Dedifferentiated amniotic fluid mesenchymal stem cell (primary cell): Measurements from ENCODE around the gene NELL1.

Experiments
- DNase-seq: peaks from one replicate; pipeline ENCODE4 v3.0.0-alpha.2; 2016; ENCODE audit errors: extremely low spot score

The NELL1 gene

GRCh38 chr11:20874358-20874757 is 205.0 kb downstream of the NELL1 start:
- DNase-seq: no peak

GRCh38 chr11:20875889-20876288 is 206.5 kb downstream of the NELL1 start:
- no peak for DNase-seq

GRCh38 chr11:20876738-20877137 is 207.4 kb downstream of the NELL1 start:
- DNase-seq: no peak

- no peak for DNase-seq
Observed at GRCh38 chr11:20880094-20880493, 210.7 kb downstream of the NELL1 start.

- DNase-seq: no peak
Observed at GRCh38 chr11:20881328-20882079, 212.1 kb downstream of the NELL1 start.

GRCh38 chr11:20887137-20887536 is 217.8 kb downstream of the NELL1 start:
- DNase-seq: no peak

GRCh38 chr11:20894296-20894695 is 224.9 kb downstream of the NELL1 start:
- DNase-seq: no peak

GRCh38 chr11:20909995-20910726 is 240.8 kb downstream of the NELL1 start:
- DNase-seq: no peak

GRCh38 chr11:20910733-20911132 is 241.3 kb downstream of the NELL1 start:
- DNase-seq: no peak

GRCh38 chr11:20912065-20912821 is 242.9 kb downstream of the NELL1 start:
- no peak for DNase-seq

GRCh38 chr11:20912922-20913512 is 243.6 kb downstream of the NELL1 start:
- DNase-seq: no peak

GRCh38 chr11:20917306-20917705 is 247.9 kb downstream of the NELL1 start:
- DNase-seq: no peak

GRCh38 chr11:20926799-20927540 is 257.6 kb downstream of the NELL1 start:
- DNase-seq: no peak

GRCh38 chr11:20931029-20931428 is 261.6 kb downstream of the NELL1 start:
- DNase-seq: no peak

- no peak for DNase-seq
Observed at GRCh38 chr11:20933086-20933485, 263.7 kb downstream of the NELL1 start.

- DNase-seq: no peak
Observed at GRCh38 chr11:20933958-20934357, 264.6 kb downstream of the NELL1 start.

GRCh38 chr11:20934516-20934915 is 265.1 kb downstream of the NELL1 start:
- no peak for DNase-seq

GRCh38 chr11:20937826-20938225 is 268.4 kb downstream of the NELL1 start:
- no peak for DNase-seq

- no peak for DNase-seq
Observed at GRCh38 chr11:20949585-20949984, 280.2 kb downstream of the NELL1 start.

- DNase-seq: no peak
Observed at GRCh38 chr11:20962581-20962980, 293.2 kb downstream of the NELL1 start.

- no peak for DNase-seq
Observed at GRCh38 chr11:20963596-20963995, 294.2 kb downstream of the NELL1 start.
